Measurements from ENCODE around the gene ARHGEF2.
"Not testable (repeated sequence)": the region's sequence is repeated elsewhere in the genome, so short reads cannot be mapped to it uniquely, and the experiment has no call there.

ARHGEF2 gene

DNA sequence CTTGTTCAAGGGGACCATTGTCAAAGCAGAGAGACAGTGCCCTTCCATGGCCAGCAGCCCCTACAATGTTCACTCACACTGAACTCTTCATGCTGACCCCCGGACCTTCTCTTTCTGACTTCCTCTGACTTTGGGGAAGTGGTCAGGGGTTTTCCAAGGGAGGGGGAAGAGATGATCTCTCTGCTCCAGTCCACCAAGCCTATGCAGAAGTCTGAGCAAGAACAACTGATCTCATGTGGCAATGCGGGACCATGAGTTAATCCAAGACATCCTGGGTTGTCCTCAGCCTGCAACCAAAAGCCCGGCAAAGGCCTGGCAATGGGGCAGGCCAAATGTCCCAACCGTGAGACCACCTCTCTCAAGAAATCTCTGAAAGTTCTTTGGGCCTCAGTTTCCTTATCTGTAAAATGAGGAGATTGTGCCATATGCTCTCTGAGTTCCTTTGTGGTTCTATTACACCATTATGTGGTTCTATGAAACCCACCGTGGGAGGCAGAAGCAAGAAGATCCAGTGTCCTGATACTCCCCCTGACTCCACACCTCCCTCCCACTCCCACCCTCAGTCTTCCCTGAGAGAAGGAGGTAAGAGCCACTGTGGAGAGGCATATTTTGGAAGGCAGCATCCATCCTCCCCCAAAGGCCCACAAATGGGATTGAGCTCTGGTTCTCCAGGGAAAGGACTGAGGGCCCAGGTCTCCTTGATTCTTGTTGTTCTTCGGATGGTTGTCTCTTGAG is 11.8 kb upstream of the ARHGEF2 start:
- no peak for DNase-seq (ENCODE audit: low read depth in 2 of 2)

DNA sequence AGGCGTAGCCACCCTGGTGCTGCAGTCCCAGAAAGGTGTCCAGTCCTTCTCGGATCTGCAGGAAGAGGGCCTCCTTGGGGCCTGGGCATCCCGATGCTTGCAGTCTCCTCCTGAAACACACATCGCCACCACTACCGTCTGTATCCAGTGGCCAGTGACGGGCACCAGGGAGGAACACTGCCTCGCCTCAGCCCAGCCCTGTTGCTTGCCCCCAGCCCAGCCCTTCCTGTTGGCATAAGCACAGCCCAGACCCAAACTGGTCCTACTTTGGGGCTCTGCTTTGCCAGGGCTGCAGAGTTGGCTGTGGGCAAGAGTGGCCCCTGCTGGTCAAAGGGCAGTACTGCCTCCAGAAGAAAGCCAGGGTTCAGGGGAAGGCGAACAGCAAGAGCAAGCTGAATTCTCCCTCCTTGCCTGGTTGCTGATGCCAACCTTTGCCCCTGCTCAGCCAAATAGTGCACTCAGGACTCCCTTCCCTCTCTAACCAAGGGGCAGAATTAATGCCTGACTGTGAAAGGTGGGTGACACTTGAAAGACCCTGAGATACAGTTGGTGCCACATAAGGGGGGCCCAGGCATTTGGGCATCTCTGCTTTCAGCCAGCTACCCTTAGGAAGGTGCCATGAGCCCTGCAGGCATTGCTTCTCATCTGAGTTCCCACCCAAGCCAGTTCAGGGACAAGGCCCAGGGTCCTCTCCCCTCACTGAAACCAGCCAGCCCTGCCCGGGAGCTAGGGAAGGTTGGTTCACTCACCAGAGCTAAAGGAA is 11.1 kb upstream of the ARHGEF2 start:
- DNase-seq (ENCODE audit: low read depth in 2 of 2), result peak; percentile 56 to 65

DNA sequence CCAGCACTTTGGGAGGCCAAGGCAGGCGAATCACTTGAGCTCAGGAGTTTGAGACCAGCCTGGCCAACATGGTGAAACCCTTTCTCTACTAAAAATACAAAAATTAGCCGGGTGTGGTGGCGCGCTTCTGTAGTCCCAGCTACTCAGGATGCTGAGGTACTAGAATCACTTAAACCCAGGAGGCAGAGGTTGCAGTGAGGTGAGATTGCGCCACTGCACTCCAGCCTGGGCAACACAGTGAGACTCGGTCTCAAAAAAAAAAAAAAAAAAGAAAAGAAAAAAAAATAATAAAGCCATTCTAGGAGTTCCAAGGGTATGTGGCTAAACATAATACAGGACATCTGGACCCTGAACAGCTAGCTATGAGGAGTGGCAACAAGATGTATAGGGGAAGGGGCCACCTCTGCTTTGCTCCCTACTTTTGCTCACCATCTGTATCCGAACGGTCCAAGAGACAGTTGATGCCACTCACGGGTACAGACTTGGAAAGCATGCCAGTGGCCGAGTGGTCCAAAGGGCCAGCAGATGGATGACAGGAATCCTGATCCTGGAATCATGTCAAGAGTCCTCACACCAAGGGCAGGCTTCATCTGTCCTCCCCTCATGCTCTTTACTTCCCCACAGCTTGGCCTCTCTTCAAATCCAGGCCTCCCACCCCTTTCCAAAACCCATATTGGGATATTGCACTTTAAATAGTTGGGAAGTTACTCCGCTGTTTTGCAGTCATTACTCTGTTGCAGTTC is 6.7 kb upstream of the ARHGEF2 start:
- DNase-seq (ENCODE audit: low read depth in 2 of 2), result not testable (repeated sequence)

DNA sequence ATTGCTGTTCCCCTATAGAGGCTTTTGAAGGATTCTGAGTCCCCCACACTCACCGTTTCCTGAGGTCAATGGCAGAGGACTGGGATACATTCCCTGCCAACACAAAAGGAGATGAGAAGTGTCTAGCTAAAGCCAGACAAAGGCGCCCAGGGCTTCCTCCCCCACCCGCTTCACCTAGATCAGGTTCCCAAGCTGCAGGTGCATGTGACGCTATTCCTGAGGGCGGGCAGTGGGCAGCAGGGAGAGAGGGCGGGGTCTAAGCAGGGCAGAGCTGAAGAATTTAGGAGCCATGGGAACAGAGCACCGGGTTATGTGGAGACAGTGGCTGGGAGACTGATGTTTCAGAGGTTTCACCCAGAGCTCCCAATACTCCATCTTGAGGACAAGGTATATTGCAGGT is 6.0 kb upstream of the ARHGEF2 start:
- no peak for DNase-seq (ENCODE audit: low read depth in 2 of 2)

DNA sequence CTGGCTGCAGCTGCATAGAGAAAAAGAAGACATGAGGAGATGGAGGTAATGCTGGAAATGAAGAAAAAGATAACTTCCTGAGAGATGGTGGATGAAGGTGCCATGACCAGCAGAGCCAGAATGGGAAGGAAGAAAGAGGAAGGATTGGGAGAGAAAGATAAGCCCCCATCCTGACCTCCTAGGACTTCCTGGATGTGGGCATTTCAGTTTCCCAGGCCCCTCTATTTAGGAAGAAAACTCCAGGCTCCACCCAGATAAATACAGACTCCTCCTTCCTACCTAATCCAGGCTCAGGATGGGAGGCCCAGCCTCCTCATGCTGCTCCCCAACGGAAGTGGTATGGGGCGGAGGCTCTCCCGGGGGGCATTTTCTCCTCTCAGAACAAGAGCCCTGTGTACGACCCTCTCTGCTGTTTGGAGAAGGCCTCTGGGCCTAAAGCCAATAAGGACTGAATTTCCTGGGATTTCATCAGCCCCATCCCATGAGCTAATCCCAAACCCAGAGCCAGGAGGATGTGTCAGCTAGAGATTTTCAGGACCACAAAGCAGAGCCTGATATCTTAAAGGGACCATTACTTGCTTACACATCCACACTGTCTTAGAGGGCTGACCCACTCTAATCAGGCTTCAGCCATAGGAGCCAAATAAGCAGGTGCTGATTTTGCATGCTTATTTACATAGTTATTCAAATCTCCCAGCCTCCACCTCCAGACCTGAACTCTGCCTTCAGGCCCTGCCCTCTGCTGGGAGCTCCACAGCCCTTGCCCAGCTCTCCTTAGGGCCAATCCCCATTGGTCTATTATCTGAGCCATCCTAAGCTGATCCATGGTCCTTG is 5.1 kb upstream of the ARHGEF2 start:
- DNase-seq (ENCODE audit: low read depth in 2 of 2), result no peak

DNA sequence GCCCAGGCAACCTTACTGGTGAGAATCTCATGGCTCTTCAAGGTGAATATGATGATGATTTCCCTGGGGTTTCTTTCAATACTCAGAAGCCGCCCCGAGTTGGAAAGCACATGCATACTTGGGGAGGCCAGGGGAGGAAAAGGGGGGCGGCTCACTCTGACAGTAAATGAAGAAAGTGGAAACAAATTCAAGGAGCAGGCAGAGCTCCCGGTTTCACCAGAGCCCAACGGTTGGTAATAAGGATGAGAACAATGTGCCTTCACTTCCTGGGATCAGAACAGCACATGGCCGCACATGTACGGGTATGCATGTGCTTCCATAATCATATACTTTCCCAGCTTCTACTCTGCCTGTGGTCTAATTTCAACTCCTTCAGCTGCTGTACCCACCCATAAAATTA is 3.8 kb upstream of the ARHGEF2 start:
- DNase-seq (ENCODE audit: low read depth in 2 of 2), result no peak

DNA sequence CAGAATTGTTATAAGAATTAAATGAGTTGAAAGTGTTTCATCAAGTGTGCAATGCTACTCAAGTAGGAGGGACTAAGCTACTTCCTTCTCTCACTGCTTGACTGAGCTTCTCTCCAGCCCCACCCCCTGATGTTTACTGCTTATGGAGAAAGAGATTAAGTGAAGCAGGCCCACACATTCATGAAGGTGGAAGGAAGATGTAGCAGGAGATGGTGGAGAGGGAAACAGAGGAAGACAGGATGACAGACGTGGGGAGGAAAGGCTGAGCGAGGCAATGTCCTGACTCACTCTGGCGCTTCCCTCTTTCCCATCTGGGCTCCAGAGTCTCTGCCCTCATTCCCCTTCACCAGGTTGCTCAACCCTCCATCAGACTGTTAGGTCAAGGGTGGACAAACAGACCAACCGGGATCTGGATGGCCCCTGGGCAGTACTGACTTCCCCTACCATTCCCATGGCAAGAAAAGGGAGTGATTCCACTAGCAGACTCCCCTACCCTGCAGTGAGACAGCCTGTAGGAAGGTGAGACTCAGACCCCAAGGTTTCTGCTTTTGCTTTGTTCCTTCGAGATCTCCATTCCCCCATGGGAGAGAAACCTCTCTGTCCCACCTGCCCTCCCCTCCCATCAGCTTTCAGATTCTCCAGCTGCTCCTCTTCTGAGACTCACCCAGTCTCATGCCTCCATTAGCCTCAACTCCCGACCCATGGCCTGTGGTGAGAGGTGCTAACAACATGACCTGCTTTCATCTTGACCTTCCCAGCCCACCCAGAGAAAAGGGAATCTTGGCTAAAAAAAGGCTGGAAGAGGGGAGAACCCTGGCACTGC is 3.1 kb upstream of the ARHGEF2 start:
- no peak for DNase-seq (ENCODE audit: low read depth in 2 of 2)

DNA sequence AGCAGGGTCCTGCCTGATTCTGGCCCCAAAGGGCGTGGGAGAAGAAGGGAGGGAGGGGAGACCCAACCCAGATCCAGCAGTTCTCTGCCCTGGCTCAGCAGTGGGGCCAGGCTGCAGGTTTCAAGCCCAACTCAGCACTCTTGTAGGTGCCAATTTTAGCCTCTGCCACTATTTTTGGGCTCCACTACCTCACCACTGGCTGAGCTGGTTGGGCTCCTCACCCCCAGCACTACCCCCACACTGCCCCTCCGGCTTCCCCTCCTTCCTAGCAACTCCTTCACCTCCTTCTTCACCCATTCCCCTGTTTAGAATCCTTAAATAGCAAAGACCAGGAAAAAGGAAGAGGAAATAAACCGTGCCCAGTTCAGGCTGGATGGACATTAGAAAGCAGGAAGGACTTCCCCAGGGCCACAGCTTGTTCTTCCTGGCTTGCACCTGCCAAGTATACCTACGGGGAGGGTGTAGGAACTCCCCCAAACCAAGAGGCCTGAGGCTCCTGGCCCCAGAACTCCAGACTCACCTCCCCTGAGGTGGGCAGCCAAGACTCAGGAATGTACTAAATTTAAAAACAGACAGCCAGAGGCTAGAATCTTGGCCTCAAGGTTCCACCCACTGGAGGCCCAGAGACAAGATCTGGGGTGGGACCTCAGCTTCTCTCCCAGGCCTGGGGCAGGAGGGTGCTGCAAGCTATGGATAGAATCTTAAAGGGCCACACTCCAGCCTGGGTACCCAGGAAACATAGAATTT is 1.4 kb upstream of the ARHGEF2 start:
- no peak for DNase-seq (ENCODE audit: low read depth in 2 of 2)

DNA sequence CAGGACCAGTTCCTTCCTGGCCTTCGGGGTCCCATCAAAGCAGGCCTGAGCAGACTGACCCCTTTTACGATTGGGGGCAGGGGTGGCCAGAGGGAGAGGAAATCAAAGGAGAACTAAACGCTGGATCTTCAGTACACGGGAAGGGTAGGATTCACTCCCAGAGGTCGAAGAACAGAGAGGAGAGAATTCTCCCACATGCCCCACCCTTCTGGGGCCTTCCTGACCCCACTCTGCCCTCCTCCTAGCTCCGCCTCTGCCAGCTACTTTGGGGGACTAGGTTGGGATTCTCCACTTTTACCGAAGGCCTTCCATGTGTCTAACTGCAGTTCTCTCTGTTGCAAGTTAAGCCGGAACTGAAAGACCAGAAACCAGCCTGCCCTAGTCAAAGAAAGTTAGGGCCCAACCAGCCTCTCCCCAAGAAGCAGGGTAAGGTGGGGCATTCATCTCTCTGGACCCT is 654 bp upstream of the ARHGEF2 start:
- no peak for DNase-seq (ENCODE audit: low read depth in 2 of 2)

DNA sequence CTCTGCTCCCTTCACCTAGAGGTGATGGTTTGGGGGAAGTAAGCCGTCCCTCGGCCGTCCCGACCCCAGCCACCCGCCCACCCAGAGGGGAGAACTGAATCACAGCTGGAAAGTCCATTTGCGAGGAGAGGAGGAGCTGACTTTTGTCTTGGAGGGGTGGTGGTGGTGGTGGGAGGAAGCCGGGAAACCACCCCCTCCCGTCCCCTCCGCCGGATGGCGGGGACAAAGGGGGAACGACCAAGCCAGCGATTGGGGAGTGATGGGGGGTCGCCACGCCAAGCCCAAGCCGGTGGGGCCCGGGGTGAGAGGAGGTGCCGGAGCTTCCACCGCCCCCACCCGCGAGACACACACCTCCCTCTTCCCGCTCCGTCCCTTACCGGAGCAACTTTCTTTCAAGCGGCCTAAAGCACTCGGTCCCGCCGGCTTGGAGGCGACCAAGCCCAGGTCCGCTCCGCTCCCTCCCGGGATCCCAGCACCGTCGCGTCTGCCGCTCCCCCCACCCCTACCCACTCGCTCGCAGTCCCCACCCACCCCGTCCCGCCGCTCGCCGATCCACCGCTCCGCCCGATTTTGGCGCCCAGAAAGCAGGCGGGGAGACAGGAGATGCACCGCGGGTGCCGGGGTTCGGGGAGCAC is 540 bp downstream of the ARHGEF2 start:
- DNase-seq (ENCODE audit: low read depth in 2 of 2), result peak; percentile 51 to 55

DNA sequence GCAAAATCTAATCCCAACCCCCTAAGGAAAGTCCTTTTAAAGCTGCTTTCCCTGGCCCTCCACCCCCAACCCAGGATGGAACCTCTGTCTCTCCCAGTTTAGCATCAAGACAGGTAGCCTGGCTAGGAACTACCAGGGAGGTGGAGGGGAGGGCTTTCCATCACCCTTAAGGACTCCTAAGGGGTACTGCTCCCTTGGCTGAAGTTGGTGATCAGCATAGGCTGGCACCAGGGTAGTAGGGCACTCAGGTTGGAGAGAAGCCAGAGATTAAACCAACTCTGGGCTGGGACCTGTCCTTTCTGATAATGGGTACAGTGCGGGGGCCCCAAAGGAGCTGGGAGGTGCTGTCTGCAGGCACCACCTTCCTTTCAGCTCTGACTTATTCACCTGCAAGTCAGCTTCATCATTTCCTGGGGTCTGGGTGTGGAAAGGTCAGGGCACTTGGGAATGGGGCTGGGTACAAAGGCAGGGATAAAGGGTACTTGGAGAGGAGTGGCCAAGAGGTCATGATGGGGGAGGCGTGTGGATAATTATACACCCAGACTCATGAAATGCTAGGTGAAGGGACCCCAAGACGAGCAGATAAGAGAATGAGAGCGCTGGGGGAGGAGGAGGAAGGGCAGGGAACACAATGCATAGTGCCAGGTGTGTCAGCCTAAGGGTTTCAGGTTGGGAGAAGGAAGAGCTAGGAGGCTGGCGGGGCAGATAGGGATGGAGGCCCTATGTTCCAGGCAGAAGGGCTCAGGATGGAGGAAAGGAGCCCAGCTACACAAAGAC is 1.2 kb downstream of the ARHGEF2 start:
- no peak for DNase-seq (ENCODE audit: low read depth in 2 of 2)

DNA sequence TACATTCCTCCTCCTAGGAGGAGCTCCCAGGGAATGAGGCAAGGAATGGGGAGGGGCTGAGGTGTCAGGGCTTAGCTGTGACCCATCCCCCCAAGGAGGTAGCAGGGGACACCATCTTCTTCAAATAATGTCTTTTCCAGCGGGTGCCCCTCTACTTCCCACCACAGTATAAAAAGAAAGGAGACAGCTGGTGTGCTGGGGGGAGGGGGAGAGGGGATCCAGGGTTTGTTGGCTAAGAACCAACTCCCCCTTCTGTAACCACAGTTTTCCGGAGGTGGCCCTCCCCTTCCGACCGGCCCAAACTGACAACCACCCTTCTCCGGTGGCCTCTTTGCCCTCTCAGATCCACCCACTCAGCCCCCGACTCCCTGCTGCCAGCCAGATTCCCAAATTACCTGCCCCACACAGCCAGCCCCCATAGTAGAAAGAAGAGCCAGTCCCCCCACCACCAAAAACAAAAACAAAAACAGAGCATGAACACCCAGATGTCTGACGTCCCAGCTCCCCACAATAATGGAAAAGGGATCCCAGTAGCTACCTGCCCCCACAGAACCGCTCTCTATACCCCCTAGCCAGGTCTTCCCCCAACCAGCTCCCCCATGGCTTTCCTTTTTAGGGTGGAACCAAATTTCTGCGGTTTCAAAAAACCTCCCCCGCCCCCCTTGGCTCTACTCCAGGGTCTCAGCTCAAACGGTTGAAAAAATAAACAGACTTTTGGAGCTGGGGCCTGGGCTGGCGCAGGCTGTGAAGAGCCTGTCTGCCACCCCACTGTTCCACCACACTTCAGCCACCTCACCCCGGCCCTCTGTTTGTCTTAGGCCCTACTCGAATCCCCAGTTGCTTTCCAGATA is 2.1 kb downstream of the ARHGEF2 start:
- DNase-seq (ENCODE audit: low read depth in 2 of 2), result peak; percentile 50 to 55

DNA sequence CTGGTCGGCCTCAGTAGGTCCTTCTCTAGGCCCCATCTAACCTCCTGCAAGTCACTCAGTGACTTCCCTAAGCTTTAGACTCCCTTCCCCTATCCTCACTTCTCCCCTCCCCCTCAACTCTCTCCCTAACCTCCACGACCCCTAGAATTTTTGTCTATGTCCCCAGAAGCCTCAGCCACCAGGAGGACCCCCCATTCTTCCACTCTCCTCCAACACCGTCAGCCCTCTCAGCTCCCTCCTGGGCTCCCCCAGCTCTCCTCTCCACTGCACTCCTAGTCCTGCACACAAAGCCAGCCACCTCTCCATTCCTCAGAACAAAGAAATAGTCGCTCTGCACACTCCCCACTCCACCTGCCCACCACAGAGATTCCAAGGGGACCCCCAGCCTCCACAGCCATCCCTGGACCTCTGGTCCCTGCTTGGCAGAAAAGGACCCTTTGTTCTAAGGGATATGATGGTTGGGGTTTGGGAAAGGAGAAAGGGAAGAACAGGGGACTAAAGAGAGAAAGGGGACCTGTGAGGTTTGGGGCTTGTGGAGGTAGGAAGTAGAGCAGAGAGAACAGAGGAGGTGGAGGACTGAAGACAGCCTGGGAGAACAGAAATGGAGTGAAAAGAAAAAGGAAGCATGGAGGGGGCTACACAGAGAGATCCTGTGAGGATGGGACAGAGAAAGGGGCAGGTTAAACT is 2.8 kb downstream of the ARHGEF2 start:
- no peak for DNase-seq (ENCODE audit: low read depth in 2 of 2)

DNA sequence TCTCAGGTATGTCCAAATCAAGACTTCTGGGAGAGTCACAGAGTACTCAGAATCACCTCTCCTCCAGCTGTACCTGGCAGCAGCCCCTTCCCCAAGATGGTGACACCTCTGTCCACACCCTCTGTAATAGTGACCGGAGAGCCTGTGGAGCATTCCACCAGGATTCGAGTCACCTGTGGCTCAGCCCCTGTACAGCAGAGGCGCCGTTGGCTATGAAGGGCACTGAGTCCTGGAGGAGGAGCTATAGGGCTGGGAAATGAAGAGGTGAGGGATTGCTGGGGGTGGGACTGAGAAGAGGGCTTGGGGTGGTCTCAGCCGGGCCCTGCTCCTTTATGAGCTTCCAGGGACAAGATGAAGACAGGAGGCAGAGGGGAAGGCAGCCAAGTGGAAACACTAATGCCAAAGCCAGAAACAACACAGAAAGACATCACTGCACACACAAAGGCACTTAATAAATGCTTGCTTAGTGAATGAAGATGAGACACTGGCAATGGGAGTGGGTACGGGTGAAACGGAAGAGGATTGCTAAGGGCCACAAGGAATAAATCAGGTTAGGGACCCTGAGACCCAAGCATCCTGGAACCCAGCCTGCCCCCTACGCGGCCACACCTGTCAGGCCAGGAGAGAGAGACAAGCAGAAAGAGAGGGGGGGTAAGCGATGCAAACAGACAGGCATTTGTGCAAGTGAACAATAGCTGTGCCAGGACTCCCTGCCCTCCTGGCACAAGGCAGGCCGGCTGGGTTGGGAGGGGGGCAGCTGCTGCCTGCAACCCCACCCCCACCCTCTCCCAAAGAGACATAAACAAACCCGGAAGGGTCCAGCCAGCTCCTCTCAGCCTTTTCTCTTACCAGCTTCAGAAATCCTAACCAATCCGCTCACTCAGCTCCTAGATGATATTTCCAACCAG is 3.9 kb downstream of the ARHGEF2 start:
- DNase-seq (ENCODE audit: low read depth in 2 of 2), result no peak

DNA sequence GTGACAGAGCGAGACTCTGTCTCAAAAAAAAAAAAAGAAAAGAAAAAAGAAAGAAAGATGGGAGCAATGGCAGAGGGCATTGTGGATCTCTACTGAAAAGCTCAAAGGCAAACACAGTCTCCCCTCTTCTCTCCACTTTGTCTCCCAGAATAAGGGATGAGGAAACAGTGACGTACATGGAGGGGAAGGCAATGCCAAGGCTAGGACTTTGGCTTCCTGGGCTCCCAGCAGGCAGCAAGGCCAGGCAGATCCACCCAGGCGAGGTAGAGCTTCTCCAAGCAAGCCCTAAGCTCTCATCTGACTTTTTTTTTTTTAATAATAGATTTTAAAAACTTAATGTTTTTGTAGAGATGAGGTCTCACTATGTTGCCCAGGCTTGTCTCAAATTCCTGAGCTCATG is 4.6 kb downstream of the ARHGEF2 start:
- DNase-seq (ENCODE audit: low read depth in 2 of 2), result no peak
